Measurements from ENCODE around the gene BEND2.

Gene BEND2

DNA sequence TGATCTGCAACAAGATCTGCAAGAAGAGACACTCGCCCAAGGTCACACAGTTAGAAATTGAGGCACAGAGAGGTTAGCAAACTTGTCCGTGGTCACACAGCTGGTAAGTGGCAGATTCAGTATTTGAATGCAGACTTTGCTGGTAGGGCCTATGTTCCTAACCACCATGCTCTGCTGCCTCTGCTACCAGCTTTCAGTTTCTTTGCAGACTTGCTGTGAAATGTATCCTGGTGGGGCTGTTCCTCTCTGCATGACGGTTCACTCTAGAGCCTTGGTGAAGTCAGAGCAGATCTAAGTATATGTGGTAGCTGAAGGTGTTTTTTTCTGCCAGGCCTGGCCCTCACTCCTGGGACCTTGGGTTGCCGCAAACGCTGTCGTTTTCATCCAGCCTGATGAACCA is 87.1 kb downstream of the BEND2 start:
- FAIRE-seq, result no peak

DNA sequence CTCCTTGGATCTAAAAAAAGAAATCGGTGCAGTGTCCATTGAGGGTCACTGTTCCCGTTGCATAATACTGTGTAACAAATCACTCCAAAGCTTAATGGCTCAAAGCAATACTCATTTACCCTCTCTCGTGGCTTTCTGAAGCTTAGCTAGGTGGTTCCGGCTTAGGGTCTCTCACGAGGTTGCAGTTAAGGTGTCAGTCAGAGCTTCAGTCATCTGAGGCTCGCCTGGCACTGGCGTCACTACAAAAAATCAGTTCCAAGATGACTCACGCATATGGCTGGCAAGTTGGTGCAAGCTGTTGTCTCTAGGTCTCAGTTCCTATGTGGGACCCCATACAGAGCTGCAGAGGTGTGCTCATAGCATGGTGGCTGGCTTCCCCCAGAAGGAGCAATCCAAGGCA is 91.0 kb downstream of the BEND2 start:
- no peak for FAIRE-seq

DNA sequence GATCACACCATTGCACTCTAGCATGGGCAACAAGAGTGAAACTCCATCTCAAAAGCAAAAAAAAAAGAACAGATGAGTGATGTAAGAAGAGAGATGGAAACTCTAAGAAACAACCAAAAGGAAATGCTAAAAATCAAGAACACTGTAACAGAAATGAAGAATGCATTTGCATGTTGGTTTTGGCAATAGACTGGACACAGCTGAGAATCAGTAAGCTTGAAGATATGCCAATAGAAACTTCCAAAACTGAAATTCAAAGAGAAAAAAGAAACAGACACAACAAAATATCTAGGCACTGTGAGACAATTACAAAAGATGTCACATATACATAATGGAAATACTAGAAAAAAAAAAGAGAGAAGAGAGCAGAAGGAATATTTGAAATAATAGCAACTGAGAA is 93.7 kb downstream of the BEND2 start:
- no peak for FAIRE-seq

DNA sequence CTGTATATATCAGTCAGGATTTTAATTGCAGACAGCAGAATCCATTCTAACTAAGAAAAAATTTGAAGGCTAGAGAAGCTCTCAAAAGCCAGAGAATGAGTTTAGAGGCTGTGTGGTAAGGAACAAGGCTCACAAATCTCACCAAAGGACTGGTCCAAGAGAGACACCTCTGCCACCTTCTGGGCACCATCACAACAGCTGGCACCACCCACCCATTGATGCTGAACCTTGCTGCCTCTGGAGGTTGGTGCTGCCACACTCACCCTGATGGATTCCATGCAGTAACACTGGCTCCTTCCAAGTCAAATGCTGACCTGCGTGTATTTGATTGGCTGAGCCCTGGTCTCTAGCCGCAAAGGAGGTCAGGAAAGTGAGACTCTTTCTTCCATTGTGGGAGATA is 100.8 kb downstream of the BEND2 start:
- FAIRE-seq, result no peak

Data from islet of Langerhans (tissue), 1 donor.